Measurements from ENCODE around the gene RASA4. TPM values are rescaled to one million over a fixed set of nuclear protein-coding genes. Genes with fewer than 3 reads are reported as not detected.
"Not testable (repeated sequence)": the region's sequence is repeated elsewhere in the genome, so short reads cannot be mapped to it uniquely, and the experiment has no call there.

The RASA4 gene
- total RNA-seq, 2 experiments from 2014 or later = 92.6 to 95.1 TPM

GRCh38 chr7:102602317-102602716, 14.2 kb downstream of the RASA4 start:
- H3K36me3 Mint-ChIP-seq (ENCODE audit: low read depth); DNase-seq; H3K4me3 Mint-ChIP-seq; H3K27ac Mint-ChIP-seq; intact Hi-C loops (cut with micrococcal nuclease); H3K9me3 Mint-ChIP-seq; ATAC-seq; CTCF ChIA-PET; H3K27me3 Mint-ChIP-seq; H3K4me1 Mint-ChIP-seq (ENCODE audit: low read depth); POLR2A ChIA-PET: not testable (repeated sequence)

- H3K27me3 Mint-ChIP-seq; H3K27ac Mint-ChIP-seq; H3K36me3 Mint-ChIP-seq (ENCODE audit: low read depth); DNase-seq; ATAC-seq; H3K4me3 Mint-ChIP-seq; H3K4me1 Mint-ChIP-seq (ENCODE audit: low read depth); intact Hi-C loops (cut with micrococcal nuclease); POLR2A ChIA-PET; H3K9me3 Mint-ChIP-seq; CTCF ChIA-PET: not testable (repeated sequence)
Observed at GRCh38 chr7:102599699-102600098, 16.9 kb downstream of the RASA4 start.

- H3K27me3 Mint-ChIP-seq; H3K27ac Mint-ChIP-seq; H3K4me3 Mint-ChIP-seq; H3K4me1 Mint-ChIP-seq (ENCODE audit: low read depth); CTCF ChIA-PET; POLR2A ChIA-PET; intact Hi-C loops (cut with micrococcal nuclease); H3K9me3 Mint-ChIP-seq; ATAC-seq; H3K36me3 Mint-ChIP-seq (ENCODE audit: low read depth): not testable (repeated sequence)
- DNase-seq = peak; percentile 1
Observed at GRCh38 chr7:102596036-102596435, 20.5 kb downstream of the RASA4 start.

DNA sequence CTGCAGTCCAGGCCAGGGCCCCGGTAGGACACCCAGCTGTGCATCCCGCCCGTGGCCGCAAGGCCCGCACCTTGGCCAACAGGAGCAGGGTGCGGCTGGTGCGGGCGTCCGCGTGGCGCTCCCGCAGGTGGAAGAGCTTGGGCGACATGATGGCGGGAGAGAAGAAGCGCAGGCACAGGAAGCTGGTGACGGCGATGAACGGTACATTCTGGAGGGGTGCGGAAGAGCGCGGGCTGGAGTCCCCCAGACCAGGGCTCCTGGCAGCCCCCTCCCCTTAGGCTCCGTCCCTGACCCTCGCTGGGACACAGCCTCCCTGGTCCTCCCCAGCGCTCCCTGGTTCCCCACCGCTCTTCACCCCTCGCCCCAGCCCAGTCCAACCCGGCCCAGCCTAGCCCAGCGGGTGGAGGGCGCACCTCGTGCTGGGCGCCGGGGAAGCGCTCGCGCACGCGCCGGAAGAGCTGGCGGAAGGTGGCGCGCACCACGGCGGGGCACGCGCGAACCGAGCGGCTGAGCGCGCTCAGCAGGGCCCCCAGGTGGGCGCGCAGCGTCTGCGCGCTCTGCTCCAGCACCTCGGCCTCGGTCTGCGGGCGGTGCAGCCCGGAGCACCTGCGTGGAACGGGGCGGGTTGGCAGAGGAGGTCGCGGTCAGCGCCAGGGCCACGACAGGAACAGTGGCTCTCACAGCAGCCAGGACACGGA, 22.8 kb downstream of the RASA4 start:
- H3K4me3 Mint-ChIP-seq; POLR2A ChIA-PET; H3K27me3 Mint-ChIP-seq; DNase-seq; CTCF ChIA-PET; H3K36me3 Mint-ChIP-seq (ENCODE audit: low read depth); H3K4me1 Mint-ChIP-seq (ENCODE audit: low read depth); H3K27ac Mint-ChIP-seq; intact Hi-C loops (cut with micrococcal nuclease); H3K9me3 Mint-ChIP-seq: not testable (repeated sequence)
- peak; percentile 66 for ATAC-seq

- intact Hi-C loops (cut with micrococcal nuclease); H3K36me3 Mint-ChIP-seq (ENCODE audit: low read depth); CTCF ChIA-PET; H3K27me3 Mint-ChIP-seq; H3K9me3 Mint-ChIP-seq; POLR2A ChIA-PET; H3K4me3 Mint-ChIP-seq; H3K27ac Mint-ChIP-seq; H3K4me1 Mint-ChIP-seq (ENCODE audit: low read depth): not testable (repeated sequence)
- DNase-seq = peak; percentile 80
- peak; percentile 76 for ATAC-seq
Observed at GRCh38 chr7:102592477-102593019, 24.0 kb downstream of the RASA4 start.

DNA sequence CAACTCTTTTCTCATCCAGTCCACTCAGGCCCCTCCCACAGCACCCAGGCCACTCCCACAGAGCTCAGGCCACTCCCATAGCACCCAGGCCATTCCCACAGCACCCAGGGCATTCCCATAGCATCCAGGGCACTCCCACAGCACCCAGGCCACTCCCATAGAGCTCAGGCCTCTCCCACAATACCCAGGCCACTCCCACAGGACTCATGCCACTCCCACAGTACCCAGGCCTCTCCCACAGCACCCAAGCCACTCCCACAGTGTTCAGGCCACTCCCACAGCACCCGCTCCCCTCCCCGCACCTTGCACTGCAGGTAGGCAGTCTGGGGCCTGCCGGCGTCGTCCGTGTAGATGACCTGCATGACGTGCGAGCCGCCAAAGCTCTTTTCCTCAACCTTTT, 26.7 kb downstream of the RASA4 start:
- CTCF ChIA-PET; H3K4me3 Mint-ChIP-seq; POLR2A ChIA-PET; H3K27me3 Mint-ChIP-seq; DNase-seq; H3K36me3 Mint-ChIP-seq (ENCODE audit: low read depth); intact Hi-C loops (cut with micrococcal nuclease); H3K4me1 Mint-ChIP-seq (ENCODE audit: low read depth); H3K27ac Mint-ChIP-seq; H3K9me3 Mint-ChIP-seq: not testable (repeated sequence)
- peak; percentile 61 for ATAC-seq

DNA sequence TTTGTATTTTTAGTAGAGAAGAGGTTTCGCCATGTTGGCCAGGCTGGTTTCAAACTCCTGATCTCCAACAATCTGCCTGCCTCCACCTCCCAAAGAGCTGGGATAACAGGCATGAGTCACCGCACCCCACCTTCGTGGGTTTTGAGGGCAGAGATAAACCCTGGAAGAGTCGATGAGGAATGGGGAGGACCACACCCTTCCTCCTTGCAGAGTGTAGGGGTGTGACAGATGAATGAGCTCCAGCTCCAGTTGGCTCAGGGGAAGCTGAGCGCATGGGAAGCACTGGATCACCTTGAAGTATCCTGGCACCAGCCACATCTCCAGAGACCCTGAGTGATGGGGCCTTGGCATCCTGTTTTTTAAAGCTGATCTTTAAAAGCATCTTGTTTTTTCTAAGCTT, 33.1 kb downstream of the RASA4 start:
- intact Hi-C loops (cut with micrococcal nuclease); CTCF ChIA-PET; H3K27ac Mint-ChIP-seq; H3K36me3 Mint-ChIP-seq (ENCODE audit: low read depth); H3K4me3 Mint-ChIP-seq; H3K9me3 Mint-ChIP-seq; DNase-seq; ATAC-seq; H3K27me3 Mint-ChIP-seq; POLR2A ChIA-PET; H3K4me1 Mint-ChIP-seq (ENCODE audit: low read depth): not testable (repeated sequence)

GRCh38 chr7:102581722-102582121, 34.8 kb downstream of the RASA4 start:
- H3K36me3 Mint-ChIP-seq (ENCODE audit: low read depth); H3K4me3 Mint-ChIP-seq; H3K4me1 Mint-ChIP-seq (ENCODE audit: low read depth); H3K27ac Mint-ChIP-seq; H3K27me3 Mint-ChIP-seq; H3K9me3 Mint-ChIP-seq; POLR2A ChIA-PET; CTCF ChIA-PET; intact Hi-C loops (cut with micrococcal nuclease); ATAC-seq; DNase-seq: not testable (repeated sequence)

DNA sequence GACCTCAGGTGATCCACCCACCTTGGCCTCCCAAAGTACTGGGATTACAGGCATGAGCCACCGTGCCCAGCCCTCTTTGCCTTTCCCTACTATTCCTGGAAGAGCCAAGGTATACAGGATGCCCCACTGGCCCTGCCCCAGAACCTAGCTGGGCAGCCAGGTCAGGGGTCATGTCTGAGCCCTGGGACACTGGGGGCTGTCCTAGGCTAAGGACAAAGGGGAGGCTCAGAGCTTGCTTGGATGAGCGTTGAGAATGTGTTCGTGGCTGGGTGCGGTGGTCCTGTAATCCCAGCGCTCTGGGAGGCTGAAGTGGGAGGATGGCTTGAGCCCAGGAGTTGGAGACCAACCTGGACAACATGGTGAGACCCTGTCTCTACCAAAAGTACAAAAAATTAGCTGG, 38.1 kb downstream of the RASA4 start:
- H3K4me1 Mint-ChIP-seq (ENCODE audit: low read depth); POLR2A ChIA-PET; H3K9me3 Mint-ChIP-seq; H3K4me3 Mint-ChIP-seq; intact Hi-C loops (cut with micrococcal nuclease); DNase-seq; H3K27me3 Mint-ChIP-seq; CTCF ChIA-PET; ATAC-seq; H3K27ac Mint-ChIP-seq; H3K36me3 Mint-ChIP-seq (ENCODE audit: low read depth): not testable (repeated sequence)

- DNase-seq = peak; percentile 1
- H3K9me3 Mint-ChIP-seq; H3K27me3 Mint-ChIP-seq; intact Hi-C loops (cut with micrococcal nuclease); POLR2A ChIA-PET; H3K36me3 Mint-ChIP-seq (ENCODE audit: low read depth); H3K4me3 Mint-ChIP-seq; CTCF ChIA-PET; H3K27ac Mint-ChIP-seq; H3K4me1 Mint-ChIP-seq (ENCODE audit: low read depth); ATAC-seq: not testable (repeated sequence)
Observed at GRCh38 chr7:102577315-102578240, 39.0 kb downstream of the RASA4 start.

DNA sequence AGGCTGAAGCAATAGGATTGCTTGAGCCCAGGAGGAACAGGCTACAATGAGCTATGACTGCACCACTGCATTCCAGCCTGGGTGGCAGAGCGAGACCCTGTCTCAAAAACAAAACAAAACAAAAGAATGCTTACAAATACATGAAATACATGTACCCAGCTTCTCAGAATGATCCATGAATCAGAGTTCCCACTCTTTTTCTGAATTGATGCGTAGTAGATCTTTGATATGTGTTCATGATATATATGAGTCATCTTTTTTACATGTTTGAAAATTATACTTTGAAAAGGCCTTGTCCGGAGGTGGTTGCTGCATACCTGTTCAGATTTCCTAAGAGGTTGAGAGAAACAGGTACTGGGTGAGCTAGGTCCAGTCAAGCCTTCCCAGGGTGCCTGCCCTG, 40.2 kb downstream of the RASA4 start:
- H3K4me3 Mint-ChIP-seq; POLR2A ChIA-PET; H3K27me3 Mint-ChIP-seq; ATAC-seq; H3K27ac Mint-ChIP-seq; H3K36me3 Mint-ChIP-seq (ENCODE audit: low read depth); CTCF ChIA-PET; H3K9me3 Mint-ChIP-seq; H3K4me1 Mint-ChIP-seq (ENCODE audit: low read depth); intact Hi-C loops (cut with micrococcal nuclease); DNase-seq: not testable (repeated sequence)

GRCh38 chr7:102574607-102575006, 41.9 kb downstream of the RASA4 start:
- ATAC-seq; H3K36me3 Mint-ChIP-seq (ENCODE audit: low read depth); POLR2A ChIA-PET; H3K27me3 Mint-ChIP-seq; DNase-seq; intact Hi-C loops (cut with micrococcal nuclease); H3K4me3 Mint-ChIP-seq; H3K4me1 Mint-ChIP-seq (ENCODE audit: low read depth); H3K9me3 Mint-ChIP-seq; CTCF ChIA-PET; H3K27ac Mint-ChIP-seq: not testable (repeated sequence)

Data from activated CD8-positive, alpha-beta T cell treated with anti-CD3 and anti-CD28 coated beads for 36 hours (primary cell).